Stimulated activated naive CD4-positive, alpha-beta T cell treated with Interleukin-2 at 50 U/mL for 16 hours (primary cell): ENCODE measurements around the gene ADCY10.
"Not testable (repeated sequence)": the region's sequence is repeated elsewhere in the genome, so short reads cannot be mapped to it uniquely, and the experiment has no call there.

ENCODE experiments used
- DNase-seq: peaks from one replicate; lab custom pipeline; 2025; lab: John Stamatoyannopoulos, UW

The ADCY10 gene

DNA sequence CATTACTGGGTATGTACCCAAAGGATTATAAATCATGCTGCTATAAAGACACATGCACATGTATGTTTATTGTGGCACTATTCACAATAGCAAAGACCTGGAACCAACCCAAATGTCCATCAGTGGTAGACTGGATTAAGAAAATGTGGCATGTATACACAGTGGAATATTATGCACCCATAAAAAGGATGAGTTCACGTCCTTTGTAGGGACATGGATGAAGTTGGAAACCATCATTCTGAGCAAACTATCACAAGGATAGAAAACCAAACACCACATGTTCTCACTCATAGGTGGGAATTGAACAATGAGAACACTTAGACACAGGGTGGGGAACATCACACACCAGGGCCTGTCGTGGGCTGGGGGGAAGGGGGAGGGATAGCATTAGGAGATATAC is 26.7 kb downstream of the ADCY10 start:
- not testable (repeated sequence) for DNase-seq

- DNase-seq = no peak
These were observed 31.6 kb downstream of the ADCY10 start for GRCh38 chr1:167882376-167882775.

- no peak for DNase-seq
These were observed 32.1 kb downstream of the ADCY10 start for GRCh38 chr1:167881786-167882185.

- no peak for DNase-seq
These were observed 32.9 kb downstream of the ADCY10 start for GRCh38 chr1:167881069-167881468.

DNA sequence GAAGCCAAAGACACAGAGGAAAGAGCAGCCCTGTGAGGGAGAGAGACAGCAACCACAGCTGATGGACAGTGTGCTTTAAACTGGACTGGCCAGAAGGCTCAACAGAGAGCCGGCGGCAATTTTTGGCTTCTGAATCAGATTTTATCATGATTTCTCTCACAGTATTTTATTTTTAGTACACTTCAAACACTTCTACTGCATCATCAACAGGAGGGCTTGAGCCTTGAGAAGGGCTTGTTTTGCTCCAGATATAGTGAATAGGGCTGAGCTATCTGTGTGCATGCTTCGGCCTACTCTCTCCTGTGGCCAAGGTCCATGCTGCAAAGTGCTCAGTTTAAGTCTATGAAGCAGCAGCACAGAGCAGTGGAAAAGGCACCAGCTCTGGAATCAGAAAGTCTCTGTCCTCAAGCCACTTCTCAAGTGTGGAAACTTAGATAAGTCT is 33.3 kb downstream of the ADCY10 start:
- no peak for DNase-seq

DNA sequence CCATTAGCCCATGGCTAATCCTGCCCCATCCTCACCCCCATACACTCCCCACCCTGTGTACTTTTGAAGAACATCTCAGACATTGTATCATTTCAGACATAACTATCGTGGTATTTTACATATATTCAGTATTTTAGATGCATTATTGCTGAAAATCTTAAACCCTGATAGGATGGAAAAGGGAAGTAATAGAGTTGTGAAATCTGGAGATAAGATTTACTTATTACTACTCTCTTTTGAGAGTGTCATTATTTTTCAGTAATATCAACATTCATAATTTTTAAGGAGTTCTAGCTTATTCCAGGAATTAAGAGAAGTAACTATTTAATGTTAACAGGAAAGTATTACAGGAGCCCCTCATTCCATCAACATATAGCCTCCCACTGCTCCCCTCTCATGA is 34.4 kb downstream of the ADCY10 start:
- DNase-seq = no peak

DNA sequence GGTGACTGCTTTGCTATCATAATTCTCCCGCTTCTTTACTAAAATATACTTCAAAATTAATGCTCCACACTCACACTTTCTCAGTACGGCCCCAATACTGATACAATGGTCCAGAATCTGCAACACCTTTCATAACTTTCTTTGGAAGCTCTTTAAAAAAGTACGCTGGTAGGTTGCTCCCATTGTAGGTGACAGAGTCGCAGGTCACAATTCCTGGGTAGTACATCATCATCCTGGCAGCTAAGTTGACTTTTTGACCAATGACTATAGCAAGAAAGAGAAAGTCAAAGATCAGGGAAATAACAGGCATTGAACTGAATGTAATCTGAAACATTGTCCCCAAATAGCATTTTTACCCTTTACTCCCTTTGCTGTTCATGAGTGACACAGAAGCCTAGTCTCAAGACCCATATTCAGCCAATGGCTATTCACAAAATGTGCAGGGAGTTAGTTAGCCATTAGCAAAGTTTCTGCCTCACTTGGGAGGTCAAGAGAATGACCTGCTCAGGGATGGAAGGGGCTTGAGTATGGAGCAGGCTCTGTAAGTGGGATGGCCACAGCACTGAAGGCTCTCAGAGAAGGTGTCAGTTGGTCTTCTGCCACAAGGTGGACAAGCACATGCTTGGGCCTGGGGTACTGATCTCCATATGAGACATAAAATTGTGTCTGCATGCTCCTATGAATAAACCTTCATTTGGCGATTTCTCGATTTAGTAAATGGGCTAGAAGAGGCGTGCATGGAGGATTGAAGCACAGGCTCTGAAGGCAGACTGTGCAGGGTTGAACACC is 35.4 kb downstream of the ADCY10 start:
- no peak for DNase-seq

DNA sequence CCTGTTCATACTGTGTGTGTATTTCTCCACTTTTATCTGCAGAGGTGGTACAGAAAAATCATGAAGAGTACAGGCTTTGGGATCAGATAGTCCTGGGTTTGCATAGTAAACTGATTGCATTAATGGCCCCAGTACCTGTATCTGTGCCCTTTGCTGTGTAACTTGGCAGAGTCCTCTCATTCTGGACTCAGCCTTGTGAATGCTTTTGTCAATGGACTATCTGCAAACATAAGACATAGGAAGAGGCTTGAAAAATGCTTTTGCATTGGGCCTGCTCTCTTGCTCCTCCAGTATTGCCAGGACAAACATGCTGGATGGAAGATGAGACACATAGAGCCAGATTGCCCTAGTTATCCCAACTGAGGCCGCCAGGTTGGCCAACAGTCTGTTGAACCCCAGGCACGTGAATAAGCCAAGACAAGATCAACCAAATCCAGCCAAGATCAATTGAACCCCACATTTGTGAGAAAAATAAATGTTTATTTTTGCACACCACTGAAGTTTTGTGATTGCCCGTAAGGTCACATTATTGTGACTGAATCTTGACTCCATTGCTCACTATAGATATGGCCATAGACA is 37.2 kb downstream of the ADCY10 start:
- DNase-seq = no peak

DNA sequence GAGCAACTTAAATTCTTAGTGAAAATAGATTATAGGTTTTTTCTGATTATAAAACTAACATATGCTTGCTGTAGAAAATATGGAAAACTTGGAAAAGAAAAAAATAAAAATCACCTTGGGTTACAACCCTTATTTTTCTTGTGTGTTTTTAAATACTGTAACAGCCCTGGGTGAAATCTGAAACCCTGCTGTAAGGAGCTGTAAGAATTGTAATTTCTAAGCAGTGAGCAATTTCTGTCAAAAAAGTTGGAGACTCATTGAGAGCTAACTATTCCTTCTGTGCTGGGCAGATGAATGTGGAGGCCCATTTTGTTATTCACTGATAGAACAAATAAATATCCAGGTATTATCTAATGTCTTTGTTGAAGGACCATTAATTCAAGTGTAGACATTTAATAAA is 42.6 kb downstream of the ADCY10 start:
- DNase-seq = no peak

GRCh38 chr1:167869157-167870001 is 44.6 kb downstream of the ADCY10 start:
- not testable (repeated sequence) for DNase-seq

GRCh38 chr1:167866739-167867414 is 47.1 kb downstream of the ADCY10 start:
- DNase-seq = not testable (repeated sequence)

GRCh38 chr1:167866326-167866725 is 47.6 kb downstream of the ADCY10 start:
- DNase-seq = not testable (repeated sequence)

- not testable (repeated sequence) for DNase-seq
These were observed 48.1 kb downstream of the ADCY10 start for GRCh38 chr1:167865804-167866308.

DNA sequence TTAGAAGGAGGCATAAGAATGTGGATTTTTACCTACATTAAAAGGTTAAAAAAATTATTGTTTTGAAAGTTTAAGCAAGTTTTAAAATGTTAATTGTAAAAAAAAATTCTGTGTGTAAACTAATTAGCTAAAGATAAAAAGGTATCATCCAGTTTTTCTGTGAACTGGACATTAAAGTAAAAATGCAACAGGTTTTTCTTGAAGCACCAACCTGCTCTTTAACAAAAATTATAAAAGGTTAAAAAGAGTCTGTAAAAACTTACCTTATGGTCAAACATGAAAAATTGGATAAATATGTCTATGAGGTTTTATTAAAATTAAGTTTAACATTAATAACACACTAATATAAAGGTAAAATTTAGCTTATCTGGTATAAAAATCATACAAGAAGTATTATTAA is 48.7 kb downstream of the ADCY10 start:
- not testable (repeated sequence) for DNase-seq

DNA sequence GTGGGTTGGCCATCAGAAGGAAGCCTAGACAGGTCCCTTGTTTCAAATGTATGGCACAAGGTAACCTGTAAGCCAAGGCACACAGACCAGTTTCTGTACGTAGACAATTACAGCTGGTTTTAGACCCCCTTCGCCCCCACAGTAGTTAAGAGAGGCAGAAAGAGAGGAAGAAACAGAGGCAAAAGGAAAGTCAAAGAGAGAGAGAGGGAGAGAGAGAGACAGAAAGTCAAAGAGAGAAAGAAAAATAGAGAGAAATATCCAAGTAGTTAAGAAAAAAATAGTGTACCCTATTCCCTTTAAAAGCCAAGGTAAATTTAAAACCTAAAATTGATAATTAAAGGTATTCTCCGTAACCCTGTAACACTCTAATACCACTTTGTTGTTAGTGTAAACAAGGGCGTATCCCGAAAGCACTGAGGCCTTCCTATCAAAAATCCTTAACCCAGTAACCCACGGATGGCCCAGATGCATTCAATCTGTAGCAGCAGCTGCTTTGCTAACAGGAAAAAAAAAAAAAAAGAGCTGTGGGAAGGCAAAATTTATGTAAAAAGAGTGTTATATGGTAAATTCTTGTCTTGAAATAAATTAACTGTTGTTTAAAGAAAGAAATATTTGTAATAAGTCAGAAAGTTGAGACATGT is 49.4 kb downstream of the ADCY10 start:
- no peak for DNase-seq

DNA sequence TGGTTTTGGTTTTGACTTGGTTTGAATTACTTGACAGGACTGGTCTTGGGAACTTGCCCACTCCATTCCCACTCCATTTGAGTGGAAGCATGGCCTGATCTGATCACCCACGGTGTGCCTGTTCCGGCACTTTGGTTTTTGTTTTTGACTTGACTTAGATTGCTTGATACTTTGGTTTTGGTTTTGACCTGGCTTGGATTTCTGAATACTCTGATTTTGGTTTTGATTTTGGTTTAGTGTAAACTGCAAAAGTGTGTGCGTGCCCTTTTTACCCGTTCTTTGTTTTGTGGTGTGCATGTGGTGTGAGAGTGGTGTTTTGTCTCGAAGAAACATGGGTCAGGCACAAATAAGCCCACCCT is 50.0 kb downstream of the ADCY10 start:
- DNase-seq = no peak

- DNase-seq = not testable (repeated sequence)
These were observed 50.6 kb downstream of the ADCY10 start for GRCh38 chr1:167863191-167863920.

- no peak for DNase-seq
These were observed 51.4 kb downstream of the ADCY10 start for GRCh38 chr1:167862432-167863076.

GRCh38 chr1:167861664-167862381 is 52.1 kb downstream of the ADCY10 start:
- DNase-seq = no peak
